Panc1 (cell line): Measurements from ENCODE around the gene NANOS2. TPM values are rescaled to one million over a fixed set of nuclear protein-coding genes. Genes with fewer than 3 reads are reported as not detected.

Source experiments
- ATAC-seq: fragments of 200-7000 bp; cut with Tn5 transposase; 2 replicates; pipeline ENCODE4 v1.9.1; 2020; ENCODE audit warnings: mild to moderate bottlenecking, moderate library complexity
- BruUV-seq: library from RNA; stranded (reverse); fragments of 400-500 nt; replicated peaks from 2 replicates; lab custom pipeline; 2021; lab: Mats Ljungman, UMichigan
- CTCF ChIA-PET: fragments of 300-600 bp; sonication (Branson Sonifier 250); formaldehyde crosslinking; loops from one replicate; lab custom pipeline; 2022; ENCODE audit warnings: antibody characterized with exemption; lab: Charles Lee
- POLR2A ChIA-PET: fragments of 300-600 bp; sonication (Branson Sonifier 250); formaldehyde crosslinking; loops from one replicate; lab custom pipeline; 2022; ENCODE audit warnings: antibody characterized with exemption; lab: Charles Lee
- DNase-seq: peaks from one replicate; pipeline ENCODE4 v3.0.0-alpha.2; 2010; ENCODE audit warnings: low read depth, low spot score
- H3K27ac ChIP-seq: 2 replicates; pipeline ENCODE4 v1.5.1; 2011; ENCODE audit warnings: mild to moderate bottlenecking, low read length, inconsistent platforms
- H3K27me3 ChIP-seq: fragments of 200-500 bp; sonication (Bioruptor generic); 2 replicates; pipeline ENCODE4 v1.6.0; 2014; ENCODE audit warnings: low read length, inconsistent platforms; ENCODE audit not compliant: control insufficient read depth, insufficient read depth
- H3K36me3 ChIP-seq: fragments of 200-500 bp; sonication (Bioruptor generic); 2 replicates; pipeline ENCODE4 v1.5.1; 2014; ENCODE audit warnings: inconsistent platforms, mild to moderate bottlenecking, low read length, moderate library complexity; ENCODE audit not compliant: control insufficient read depth, insufficient read depth
- H3K4me1 ChIP-seq: 2 replicates; pipeline ENCODE4 v1.5.1; 2011; ENCODE audit warnings: inconsistent platforms, mild to moderate bottlenecking, low read length, moderate library complexity; ENCODE audit not compliant: control insufficient read depth, insufficient read depth
- H3K4me3 ChIP-seq, 2 experiments: 2 replicates each; pipeline ENCODE4 v1.5.1; 2011 to 2012; ENCODE audit warnings: low read depth in 2 of 2, low read length in 2 of 2, mild to moderate bottlenecking in 2 of 2, inconsistent platforms in 1 of 2, moderate library complexity in 1 of 2
- H3K9me3 ChIP-seq: fragments of 200-500 bp; sonication (Bioruptor generic); 2 replicates; pipeline ENCODE4 v1.5.1; 2014; ENCODE audit warnings: low read depth, mild to moderate bottlenecking, inconsistent platforms, low read length, moderate library complexity; ENCODE audit not compliant: control insufficient read depth, insufficient read depth
- POLR2AphosphoS5 ChIP-seq: IDR thresholded peaks from 2 replicates; pipeline ENCODE4 v1.6.1; 2012; ENCODE audit warnings: mild to moderate bottlenecking, low read depth, low read length, moderate library complexity
- SIN3A ChIP-seq: IDR thresholded peaks from 2 replicates; pipeline ENCODE4 v1.6.1; 2012; ENCODE audit warnings: low read depth, mild to moderate bottlenecking, low read length, moderate library complexity, borderline replicate concordance; ENCODE audit not compliant: insufficient read depth
- TCF7L2 ChIP-seq: IDR thresholded peaks from 2 replicates; pipeline ENCODE4 v1.6.1; 2011; ENCODE audit warnings: mild to moderate bottlenecking, low read depth, low read length, inconsistent platforms
- in situ Hi-C: cut with HindIII; loops from 2 replicates; pipeline ENCODE4 v1.10.0; 2016; ENCODE audit warnings: low sequenced_read_pairs, low pct_unique_long_range_greater_than_20kb
- intact Hi-C: fragments of 100-400 bp; cut with micrococcal nuclease; formaldehyde crosslinking; loops from one replicate; pipeline ENCODE4 v1.10.0; 2022; ENCODE audit not compliant: unreplicated experiment
- total RNA-seq: library from RNA; stranded (reverse); gene quantifications from one replicate; pipeline ENCODE4 v1.2.1, GENCODE V29; 2021; ENCODE audit not compliant: unreplicated experiment
- TF ChIP-seq, protein P1 (sequence below): fragments of 450-650 bp; IDR thresholded peaks from 2 replicates; pipeline ENCODE4 v1.5.1; 2017; ENCODE audit warnings: mild to moderate bottlenecking
- TF ChIP-seq, protein P2 (sequence below), 2 experiments: IDR thresholded peaks; 2 replicates each; pipeline ENCODE4 v1.6.1; 2011 to 2012; ENCODE audit warnings: low read depth in 2 of 2, control low read depth in 1 of 2, low read length in 1 of 2, mild to moderate bottlenecking in 1 of 2, moderate library complexity in 1 of 2; ENCODE audit not compliant: insufficient read depth in 1 of 2

The NANOS2 gene
- total RNA-seq, 1 experiment from 2014 or later: not detected

DNA sequence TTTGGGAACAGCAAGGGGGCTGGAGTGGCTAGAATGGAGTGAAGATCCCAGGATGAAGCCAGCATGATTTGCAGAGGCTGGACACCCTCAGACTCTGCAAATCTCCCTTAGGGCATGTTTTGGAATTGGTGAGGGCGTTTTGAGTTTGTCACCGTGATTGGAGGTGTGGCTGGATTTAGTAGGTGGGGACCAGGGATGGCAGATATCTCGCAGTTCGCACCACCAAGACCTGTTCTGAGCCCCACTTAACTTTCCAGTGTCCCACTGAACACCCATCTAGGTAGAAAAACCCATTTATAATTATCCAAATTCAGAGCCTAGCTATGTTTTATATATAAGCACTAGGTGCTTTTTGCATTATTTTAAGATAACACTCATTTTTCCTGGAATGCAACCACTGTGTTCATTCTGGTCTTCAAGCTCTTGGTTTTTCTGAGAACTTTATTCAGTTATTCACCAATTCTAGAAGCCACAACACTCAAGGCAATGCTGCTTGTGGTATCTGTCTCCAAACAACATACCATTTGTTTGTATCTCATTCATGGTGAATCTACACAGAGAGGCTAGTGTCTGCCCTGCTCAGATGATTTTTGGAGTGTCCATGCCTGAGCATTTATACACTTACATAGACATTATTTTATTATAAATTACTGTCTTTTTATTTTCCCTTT lies 3.0 kb upstream of the NANOS2 start:
- H3K9me3 ChIP-seq: no peaks in the 10 kb centered on the region
- ChIA-PET CTCF (no interaction called here), POLR2A (no interaction called here)
- intact Hi-C loops (no loop called here), in situ Hi-C loops (no loop called here)
- H3K4me1 ChIP-seq: no peaks in the 10 kb centered on the region
- no peak for DNase-seq
- TF ChIP-seq, protein P1, sequence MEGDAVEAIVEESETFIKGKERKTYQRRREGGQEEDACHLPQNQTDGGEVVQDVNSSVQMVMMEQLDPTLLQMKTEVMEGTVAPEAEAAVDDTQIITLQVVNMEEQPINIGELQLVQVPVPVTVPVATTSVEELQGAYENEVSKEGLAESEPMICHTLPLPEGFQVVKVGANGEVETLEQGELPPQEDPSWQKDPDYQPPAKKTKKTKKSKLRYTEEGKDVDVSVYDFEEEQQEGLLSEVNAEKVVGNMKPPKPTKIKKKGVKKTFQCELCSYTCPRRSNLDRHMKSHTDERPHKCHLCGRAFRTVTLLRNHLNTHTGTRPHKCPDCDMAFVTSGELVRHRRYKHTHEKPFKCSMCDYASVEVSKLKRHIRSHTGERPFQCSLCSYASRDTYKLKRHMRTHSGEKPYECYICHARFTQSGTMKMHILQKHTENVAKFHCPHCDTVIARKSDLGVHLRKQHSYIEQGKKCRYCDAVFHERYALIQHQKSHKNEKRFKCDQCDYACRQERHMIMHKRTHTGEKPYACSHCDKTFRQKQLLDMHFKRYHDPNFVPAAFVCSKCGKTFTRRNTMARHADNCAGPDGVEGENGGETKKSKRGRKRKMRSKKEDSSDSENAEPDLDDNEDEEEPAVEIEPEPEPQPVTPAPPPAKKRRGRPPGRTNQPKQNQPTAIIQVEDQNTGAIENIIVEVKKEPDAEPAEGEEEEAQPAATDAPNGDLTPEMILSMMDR: no peak
- TF ChIP-seq, protein P2, sequence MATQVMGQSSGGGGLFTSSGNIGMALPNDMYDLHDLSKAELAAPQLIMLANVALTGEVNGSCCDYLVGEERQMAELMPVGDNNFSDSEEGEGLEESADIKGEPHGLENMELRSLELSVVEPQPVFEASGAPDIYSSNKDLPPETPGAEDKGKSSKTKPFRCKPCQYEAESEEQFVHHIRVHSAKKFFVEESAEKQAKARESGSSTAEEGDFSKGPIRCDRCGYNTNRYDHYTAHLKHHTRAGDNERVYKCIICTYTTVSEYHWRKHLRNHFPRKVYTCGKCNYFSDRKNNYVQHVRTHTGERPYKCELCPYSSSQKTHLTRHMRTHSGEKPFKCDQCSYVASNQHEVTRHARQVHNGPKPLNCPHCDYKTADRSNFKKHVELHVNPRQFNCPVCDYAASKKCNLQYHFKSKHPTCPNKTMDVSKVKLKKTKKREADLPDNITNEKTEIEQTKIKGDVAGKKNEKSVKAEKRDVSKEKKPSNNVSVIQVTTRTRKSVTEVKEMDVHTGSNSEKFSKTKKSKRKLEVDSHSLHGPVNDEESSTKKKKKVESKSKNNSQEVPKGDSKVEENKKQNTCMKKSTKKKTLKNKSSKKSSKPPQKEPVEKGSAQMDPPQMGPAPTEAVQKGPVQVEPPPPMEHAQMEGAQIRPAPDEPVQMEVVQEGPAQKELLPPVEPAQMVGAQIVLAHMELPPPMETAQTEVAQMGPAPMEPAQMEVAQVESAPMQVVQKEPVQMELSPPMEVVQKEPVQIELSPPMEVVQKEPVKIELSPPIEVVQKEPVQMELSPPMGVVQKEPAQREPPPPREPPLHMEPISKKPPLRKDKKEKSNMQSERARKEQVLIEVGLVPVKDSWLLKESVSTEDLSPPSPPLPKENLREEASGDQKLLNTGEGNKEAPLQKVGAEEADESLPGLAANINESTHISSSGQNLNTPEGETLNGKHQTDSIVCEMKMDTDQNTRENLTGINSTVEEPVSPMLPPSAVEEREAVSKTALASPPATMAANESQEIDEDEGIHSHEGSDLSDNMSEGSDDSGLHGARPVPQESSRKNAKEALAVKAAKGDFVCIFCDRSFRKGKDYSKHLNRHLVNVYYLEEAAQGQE (IDR thresholded peaks at IDR 0.05; ENCODE audit: insufficient read depth in 1 of 2, low read depth in 2 of 2, low read length in 1 of 2): no peak
- no peak for TF ChIP-seq SIN3A
- no peak for TF ChIP-seq POLR2AphosphoS5
- TF ChIP-seq TCF7L2: no peak
- H3K36me3 ChIP-seq: no peaks in the 10 kb centered on the region
- BruUV-seq: no TSS peak
- no peak for ATAC-seq
- H3K27ac ChIP-seq: no peak overlapping the region
- no peak overlapping the region for H3K4me3 ChIP-seq
- H3K27me3 ChIP-seq: no peaks in the 10 kb centered on the region

DNA sequence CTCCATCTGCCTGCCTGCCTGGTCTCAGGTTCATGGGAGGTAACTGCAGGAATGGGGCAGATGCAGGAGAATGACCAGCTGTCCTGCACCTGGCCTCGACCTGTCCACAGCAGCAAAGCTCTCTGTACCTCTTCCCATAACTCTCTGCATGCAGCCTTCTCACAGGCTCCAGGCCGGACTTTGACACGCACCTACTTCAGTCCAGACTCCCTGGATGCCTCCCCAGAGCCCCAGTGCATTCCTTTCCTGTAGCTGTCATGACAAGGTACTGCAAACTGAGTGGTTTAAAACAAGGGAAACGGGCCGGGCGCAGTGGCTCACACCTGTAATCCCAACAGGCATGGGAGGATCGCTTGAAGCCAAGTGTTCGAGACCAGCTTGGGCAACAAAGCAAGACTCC lies 3.3 kb downstream of the NANOS2 start:
- intact Hi-C loops (no loop called here), in situ Hi-C loops (no loop called here)
- ChIA-PET POLR2A (no interaction called here), CTCF (no interaction called here)
- DNase-seq: no peak
- Histone ChIP-seq H3K4me3 (no peak overlapping the region), H3K27me3 (no peaks in the 10 kb centered on the region), H3K4me1 (no peaks in the 10 kb centered on the region), H3K9me3 (no peaks in the 10 kb centered on the region), H3K36me3 (no peaks in the 10 kb centered on the region), H3K27ac (no peak overlapping the region)
- BruUV-seq: no TSS peak
- TF ChIP-seq, protein P1: no peak
- TF ChIP-seq, protein P2 (IDR thresholded peaks at IDR 0.05; ENCODE audit: insufficient read depth in 1 of 2, low read depth in 2 of 2, low read length in 1 of 2): no peak
- TF ChIP-seq TCF7L2: no peak
- TF ChIP-seq POLR2AphosphoS5: no peak
- no peak for TF ChIP-seq SIN3A
- ATAC-seq: no peak
